ENCODE data around the gene ACVR1.

The ACVR1 gene

DNA sequence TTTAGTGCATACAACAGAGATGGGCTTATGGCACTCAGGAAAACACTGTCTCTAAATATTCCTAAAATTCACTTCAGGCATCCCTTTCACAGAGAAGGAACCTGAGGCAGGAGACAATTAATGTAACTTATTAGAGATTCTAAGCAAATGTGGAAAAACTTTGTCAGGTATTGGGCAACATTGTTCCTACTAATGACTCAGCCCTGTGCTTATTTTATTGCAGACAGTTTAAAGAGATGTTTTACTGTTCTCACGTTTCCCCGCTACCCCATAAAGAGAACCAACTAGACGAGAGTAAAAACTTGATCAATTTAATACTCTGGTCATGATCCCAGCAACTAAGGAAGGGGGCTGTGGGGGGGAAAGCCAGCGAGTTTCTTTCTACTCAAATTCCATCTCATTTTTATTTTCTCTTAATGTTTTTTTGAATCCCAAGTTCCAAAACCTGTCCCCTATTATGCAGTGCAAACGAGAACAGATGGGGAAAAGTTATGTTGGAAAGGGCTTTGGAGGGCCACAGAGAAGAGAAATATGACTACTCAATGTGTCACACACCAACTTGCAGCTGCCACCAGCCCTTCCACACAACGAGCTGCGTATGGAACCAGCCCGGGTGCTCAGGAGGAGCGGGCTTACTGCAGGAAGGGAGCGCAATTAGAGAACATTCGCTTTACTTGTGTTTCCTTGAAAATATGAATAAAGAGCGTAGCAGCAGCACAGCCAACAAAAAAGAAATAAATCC is 18.7 kb upstream of the ACVR1 start:
- H3K27me3 ChIP-seq (ENCODE audit: insufficient read depth, low read length, poor library complexity) = no peaks in the 10 kb centered on the region
- no peak for ATAC-seq (ENCODE audit: insufficient read depth, low read depth)
- H3K27ac ChIP-seq (ENCODE audit: low read length) = no peak overlapping the region
- no peaks in the 10 kb centered on the region for H3K36me3 ChIP-seq (ENCODE audit: insufficient read depth, low read length)
- DNase-seq = no peak
- H4K20me1 ChIP-seq (ENCODE audit: insufficient read depth, low read length) = no peaks in the 10 kb centered on the region
- no peak overlapping the region for H3K4me3 ChIP-seq (ENCODE audit: low read depth in 1 of 2, low read length in 2 of 2)
- no peak overlapping the region for H2AFZ ChIP-seq (ENCODE audit: low read depth, low read length)
- TF ChIP-seq EZH2 (IDR thresholded peaks at IDR 0.05; ENCODE audit: borderline replicate concordance, low read depth, low read length, severe bottlenecking) (no peak), CTCF (IDR thresholded peaks at IDR 0.05; ENCODE audit: borderline replicate concordance, extremely low read depth, low read length, poor library complexity, severe bottlenecking) (no peak)
- H3K4me2 ChIP-seq (ENCODE audit: insufficient read depth, low read length) = no peak overlapping the region
- H3K9me3 ChIP-seq (ENCODE audit: insufficient read depth, low read length, severe bottlenecking) = no peaks in the 10 kb centered on the region
- H3K4me1 ChIP-seq (ENCODE audit: insufficient read depth, low read length) = peaks cover 36% of the 10 kb centered on the region
- no peaks in the 10 kb centered on the region for H3K79me2 ChIP-seq (ENCODE audit: insufficient read depth, low read length)
- no peak overlapping the region for H3K9ac ChIP-seq (ENCODE audit: low read depth, low read length)

- Histone ChIP-seq H3K27me3 (ENCODE audit: insufficient read depth, low read length, poor library complexity) (no peaks in the 10 kb centered on the region), H3K36me3 (ENCODE audit: insufficient read depth, low read length) (no peaks in the 10 kb centered on the region), H2AFZ (ENCODE audit: low read depth, low read length) (no peak overlapping the region), H3K4me1 (ENCODE audit: insufficient read depth, low read length) (peaks cover 24% of the 10 kb centered on the region), H3K4me2 (ENCODE audit: insufficient read depth, low read length) (no peak overlapping the region), H3K27ac (ENCODE audit: low read length) (no peak overlapping the region), H3K4me3 (ENCODE audit: low read depth in 1 of 2, low read length in 2 of 2) (no peak overlapping the region), H4K20me1 (ENCODE audit: insufficient read depth, low read length) (no peaks in the 10 kb centered on the region), H3K9me3 (ENCODE audit: insufficient read depth, low read length, severe bottlenecking) (no peaks in the 10 kb centered on the region), H3K79me2 (ENCODE audit: insufficient read depth, low read length) (no peaks in the 10 kb centered on the region), H3K9ac (ENCODE audit: low read depth, low read length) (no peak overlapping the region)
- ATAC-seq (ENCODE audit: insufficient read depth, low read depth) = no peak
- no peak for DNase-seq
- no peak for TF ChIP-seq CTCF (IDR thresholded peaks at IDR 0.05; ENCODE audit: borderline replicate concordance, extremely low read depth, low read length, poor library complexity, severe bottlenecking)
- no peak for TF ChIP-seq EZH2 (IDR thresholded peaks at IDR 0.05; ENCODE audit: borderline replicate concordance, low read depth, low read length, severe bottlenecking)
Measured at GRCh38 chr2:157893611-157894010, 17.5 kb upstream of the ACVR1 start.

DNA sequence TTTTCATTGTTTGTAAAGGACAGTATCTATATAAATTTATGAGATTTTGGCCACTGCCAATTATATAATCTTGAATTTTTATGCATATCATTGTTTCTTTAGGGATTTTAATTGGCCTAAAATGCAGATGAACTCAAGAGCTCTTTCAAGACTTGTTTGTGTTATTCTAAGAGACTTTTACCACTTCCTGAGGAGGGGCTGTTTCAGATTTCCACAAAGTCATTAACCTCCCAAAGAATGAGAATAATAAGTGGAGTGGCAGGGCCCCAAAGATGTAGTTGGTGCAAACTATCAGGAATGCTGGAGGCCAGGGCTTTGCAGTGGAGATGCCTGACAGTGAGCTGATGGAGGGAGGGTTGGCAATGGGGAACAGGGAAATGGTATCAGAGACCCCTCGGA is 15.5 kb upstream of the ACVR1 start:
- Histone ChIP-seq H3K36me3 (ENCODE audit: insufficient read depth, low read length) (no peaks in the 10 kb centered on the region), H3K4me3 (ENCODE audit: low read depth in 1 of 2, low read length in 2 of 2) (no peak overlapping the region), H3K27ac (ENCODE audit: low read length) (no peak overlapping the region), H3K4me2 (ENCODE audit: insufficient read depth, low read length) (no peak overlapping the region), H3K9ac (ENCODE audit: low read depth, low read length) (no peak overlapping the region), H4K20me1 (ENCODE audit: insufficient read depth, low read length) (no peaks in the 10 kb centered on the region), H3K4me1 (ENCODE audit: insufficient read depth, low read length) (peaks cover 4% of the 10 kb centered on the region), H3K27me3 (ENCODE audit: insufficient read depth, low read length, poor library complexity) (no peaks in the 10 kb centered on the region), H3K9me3 (ENCODE audit: insufficient read depth, low read length, severe bottlenecking) (no peaks in the 10 kb centered on the region), H2AFZ (ENCODE audit: low read depth, low read length) (no peak overlapping the region), H3K79me2 (ENCODE audit: insufficient read depth, low read length) (no peaks in the 10 kb centered on the region)
- TF ChIP-seq EZH2 (IDR thresholded peaks at IDR 0.05; ENCODE audit: borderline replicate concordance, low read depth, low read length, severe bottlenecking) (no peak), CTCF (IDR thresholded peaks at IDR 0.05; ENCODE audit: borderline replicate concordance, extremely low read depth, low read length, poor library complexity, severe bottlenecking) (no peak)
- no peak for DNase-seq
- no peak for ATAC-seq (ENCODE audit: insufficient read depth, low read depth)
